ENCODE data around the gene LLCFC1.

The LLCFC1 gene

GRCh38 chr7:142910031-142910433 is 29.3 kb upstream of the LLCFC1 start:
- DNase-seq (ENCODE audit: low read depth in 2 of 2), result no peak

GRCh38 chr7:142910481-142910880 is 28.8 kb upstream of the LLCFC1 start:
- DNase-seq (ENCODE audit: low read depth in 2 of 2), result no peak

GRCh38 chr7:142913051-142913450 is 26.2 kb upstream of the LLCFC1 start:
- no peak for DNase-seq (ENCODE audit: low read depth in 2 of 2)

- no peak for DNase-seq (ENCODE audit: low read depth in 2 of 2)
Measured at GRCh38 chr7:142913566-142913965, 25.7 kb upstream of the LLCFC1 start.

- DNase-seq (ENCODE audit: low read depth in 2 of 2), result no peak
Measured at GRCh38 chr7:142914121-142914520, 25.2 kb upstream of the LLCFC1 start.

GRCh38 chr7:142915315-142915714 is 24.0 kb upstream of the LLCFC1 start:
- no peak for DNase-seq (ENCODE audit: low read depth in 2 of 2)

GRCh38 chr7:142916508-142916907 is 22.8 kb upstream of the LLCFC1 start:
- DNase-seq (ENCODE audit: low read depth in 2 of 2), result no peak

- DNase-seq (ENCODE audit: low read depth in 2 of 2), result no peak
Measured at GRCh38 chr7:142917447-142917846, 21.8 kb upstream of the LLCFC1 start.

GRCh38 chr7:142918901-142919300 is 20.4 kb upstream of the LLCFC1 start:
- DNase-seq (ENCODE audit: low read depth in 2 of 2), result no peak

GRCh38 chr7:142919656-142920055 is 19.6 kb upstream of the LLCFC1 start:
- no peak for DNase-seq (ENCODE audit: low read depth in 2 of 2)

- no peak for DNase-seq (ENCODE audit: low read depth in 2 of 2)
Measured at GRCh38 chr7:142923391-142923790, 15.9 kb upstream of the LLCFC1 start.

GRCh38 chr7:142925413-142925812 is 13.9 kb upstream of the LLCFC1 start:
- no peak for DNase-seq (ENCODE audit: low read depth in 2 of 2)

- DNase-seq (ENCODE audit: low read depth in 2 of 2), result no peak
Measured at GRCh38 chr7:142927085-142927745, 12.1 kb upstream of the LLCFC1 start.

GRCh38 chr7:142927949-142928348 is 11.3 kb upstream of the LLCFC1 start:
- no peak for DNase-seq (ENCODE audit: low read depth in 2 of 2)

GRCh38 chr7:142930126-142930730 is 9.1 kb upstream of the LLCFC1 start:
- DNase-seq (ENCODE audit: low read depth in 2 of 2), result no peak

GRCh38 chr7:142932386-142933091 is 6.7 kb upstream of the LLCFC1 start:
- no peak for DNase-seq (ENCODE audit: low read depth in 2 of 2)

GRCh38 chr7:142933092-142933475 is 6.2 kb upstream of the LLCFC1 start:
- no peak for DNase-seq (ENCODE audit: low read depth in 2 of 2)

- DNase-seq (ENCODE audit: low read depth in 2 of 2), result no peak
Measured at GRCh38 chr7:142933624-142934023, 5.7 kb upstream of the LLCFC1 start, which contains the start of gene TRPV5. TRPV5 (minus strand) TSS chr7:142933746; CDS start chr7:142933459, 287 bp downstream.

GRCh38 chr7:142934056-142934455 is 5.2 kb upstream of the LLCFC1 start:
- DNase-seq (ENCODE audit: low read depth in 2 of 2), result no peak

GRCh38 chr7:142935941-142936565 is 3.2 kb upstream of the LLCFC1 start:
- DNase-seq (ENCODE audit: low read depth in 2 of 2), result no peak

- DNase-seq (ENCODE audit: low read depth in 2 of 2), result no peak
Measured at GRCh38 chr7:142938611-142939010, 673 bp upstream of the LLCFC1 start.

- no peak for DNase-seq (ENCODE audit: low read depth in 2 of 2)
Measured at GRCh38 chr7:142940966-142941535, 1.8 kb downstream of the LLCFC1 start.
